HEK293T (cell line): ENCODE data around the gene RMDN2.

Experiments
- CTCF ChIA-PET: fragments of 350-600 bp; formaldehyde crosslinking; extraction: SDS; loops from one replicate; lab custom pipeline; 2021; ENCODE audit warnings: antibody characterized with exemption, inconsistent platforms; lab: Yijun Ruan, JAX
- POLR2A ChIA-PET: fragments of 350-600 bp; formaldehyde crosslinking; extraction: SDS; loops from one replicate; lab custom pipeline; 2020; ENCODE audit warnings: antibody characterized with exemption, inconsistent platforms; lab: Yijun Ruan, JAX
- DNase-seq: peaks from one replicate; pipeline ENCODE4 v3.0.0; 2012; ENCODE audit warnings: mixed read lengths; ENCODE audit errors: extremely low spot score
- ARNT ChIP-seq: fragments of 450-650 bp; IDR thresholded peaks from 2 replicates; pipeline ENCODE4 v1.6.1; 2017; ENCODE audit warnings: mild to moderate bottlenecking
- BHLHE40 ChIP-seq: fragments of 450-650 bp; IDR thresholded peaks from 2 replicates; pipeline ENCODE4 v1.6.1; 2016; ENCODE audit warnings: mild to moderate bottlenecking, moderate library complexity, borderline replicate concordance
- CTBP1 ChIP-seq: fragments of 450-650 bp; IDR thresholded peaks from 2 replicates; pipeline ENCODE4 v1.6.1; 2016; ENCODE audit warnings: borderline replicate concordance
- ELF4 ChIP-seq: fragments of 450-650 bp; IDR thresholded peaks from 2 replicates; pipeline ENCODE4 v1.6.1; 2017; ENCODE audit warnings: antibody characterized with exemption
- FOXA1 ChIP-seq: fragments of 450-650 bp; IDR thresholded peaks from 2 replicates; pipeline ENCODE4 v1.6.1; 2016; ENCODE audit warnings: mild to moderate bottlenecking
- FOXK2 ChIP-seq: fragments of 450-650 bp; IDR thresholded peaks from 2 replicates; pipeline ENCODE4 v1.6.1; 2016; ENCODE audit warnings: mild to moderate bottlenecking
- FOXM1 ChIP-seq: fragments of 450-650 bp; IDR thresholded peaks from 2 replicates; pipeline ENCODE4 v1.6.1; 2017; ENCODE audit warnings: mild to moderate bottlenecking, borderline replicate concordance
- HDGF ChIP-seq: fragments of 450-650 bp; IDR thresholded peaks from 2 replicates; pipeline ENCODE4 v1.6.1; 2017; ENCODE audit warnings: antibody characterized with exemption, borderline replicate concordance
- L3MBTL2 ChIP-seq: fragments of 450-650 bp; conservative IDR thresholded peaks from 2 replicates; pipeline ENCODE4 v1.6.1; 2016; ENCODE audit warnings: mild to moderate bottlenecking
- LEF1 ChIP-seq: fragments of 450-650 bp; IDR thresholded peaks from 2 replicates; pipeline ENCODE4 v1.6.1; 2017; ENCODE audit warnings: mild to moderate bottlenecking, borderline replicate concordance
- NFRKB ChIP-seq: fragments of 450-650 bp; IDR thresholded peaks from 2 replicates; pipeline ENCODE4 v1.6.1; 2016; ENCODE audit warnings: mild to moderate bottlenecking, moderate library complexity
- PKNOX1 ChIP-seq: fragments of 450-650 bp; IDR thresholded peaks from 2 replicates; pipeline ENCODE4 v1.6.1; 2016
- SP1 ChIP-seq: fragments of 450-650 bp; IDR thresholded peaks from 2 replicates; pipeline ENCODE4 v1.6.1; 2017
- SUZ12 ChIP-seq: fragments of 450-650 bp; IDR thresholded peaks from 2 replicates; pipeline ENCODE4 v1.6.1; 2016; ENCODE audit warnings: mild to moderate bottlenecking
- TARDBP ChIP-seq: fragments of 450-650 bp; IDR thresholded peaks from 2 replicates; pipeline ENCODE4 v1.6.1; 2016
- ZNF384 ChIP-seq: fragments of 450-650 bp; IDR thresholded peaks from 2 replicates; pipeline ENCODE4 v1.6.1; 2016

The RMDN2 gene

GRCh38 chr2:37906131-37906530 is 19.0 kb upstream of the RMDN2 start:
- ChIA-PET POLR2A (interaction anchor here (1.6 kb wide), 1 partner anchor 19 kb away, joined by 4 read pairs; the partner anchor contains the start of gene RMDN2), CTCF (no interaction called here)
- DNase-seq: no peak
- TF ChIP-seq ELF4: no peak
- no peak for TF ChIP-seq LEF1
- no peak for TF ChIP-seq NFRKB
- TF ChIP-seq ARNT: no peak
- no peak for TF ChIP-seq CTBP1
- TF ChIP-seq FOXK2: no peak
- no peak for TF ChIP-seq SUZ12
- TF ChIP-seq TARDBP: no peak
- no peak for TF ChIP-seq FOXM1
- TF ChIP-seq HDGF: no peak
- no peak for TF ChIP-seq SP1

GRCh38 chr2:37907501-37908225 is 17.4 kb upstream of the RMDN2 start:
- ChIA-PET CTCF (interaction anchor here (0.9 kb wide), 1 partner anchor 12 kb away, joined by 4 read pairs; no protein-coding TSS in a partner anchor), POLR2A (no interaction called here)
- TF ChIP-seq L3MBTL2 (no peak), BHLHE40 (no peak), SP1 (no peak), PKNOX1 (no peak)
- no peak for DNase-seq

GRCh38 chr2:37911296-37911873 is 13.7 kb upstream of the RMDN2 start:
- ChIA-PET POLR2A (no interaction called here), CTCF (no interaction called here)
- no peak for DNase-seq
- TF ChIP-seq PKNOX1 (no peak), HDGF (no peak), ZNF384 (no peak), FOXK2 (no peak), FOXM1 (no peak), TARDBP (no peak), BHLHE40 (no peak), FOXA1 (no peak), L3MBTL2 (no peak), LEF1 (no peak), ELF4 (no peak), NFRKB (no peak), SP1 (no peak), SUZ12 (no peak), ARNT (no peak)

DNA sequence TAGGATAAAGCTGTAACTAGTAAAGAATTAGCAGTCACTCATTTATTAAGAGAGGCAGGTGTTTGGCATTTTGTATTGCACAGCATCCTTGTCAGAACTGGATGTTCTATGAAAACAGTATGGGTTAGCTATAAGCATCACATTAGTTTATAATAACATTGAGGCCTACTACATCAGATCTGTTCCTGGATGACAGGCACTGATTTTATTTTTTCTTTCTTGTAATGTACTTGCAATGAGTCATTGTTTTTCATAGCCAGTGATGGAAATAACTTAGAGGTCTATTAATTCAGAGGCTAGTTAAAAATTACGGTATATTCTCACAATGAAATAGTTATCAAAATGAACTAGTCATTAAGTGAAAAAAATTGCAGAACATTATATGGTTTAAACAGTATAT is 13.0 kb upstream of the RMDN2 start:
- no peak for DNase-seq

DNA sequence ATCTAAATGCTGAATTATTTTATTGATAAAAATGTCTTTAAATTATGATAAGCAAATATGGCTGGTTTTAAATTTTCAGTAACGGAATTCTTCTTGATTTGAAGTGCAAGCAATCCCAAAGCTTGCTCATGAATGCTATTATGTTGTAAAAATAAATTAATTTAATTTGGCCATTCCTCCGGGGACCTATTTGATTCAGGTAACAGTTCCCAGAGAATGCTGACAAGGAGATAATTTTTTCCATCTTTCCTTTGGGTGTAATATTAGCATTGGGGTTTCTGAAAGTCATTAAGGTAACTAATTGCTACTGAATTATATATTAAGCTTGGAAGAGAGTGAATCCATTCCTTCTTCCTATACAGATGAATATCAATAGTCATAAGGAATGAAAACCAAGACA is 12.5 kb upstream of the RMDN2 start:
- ChIA-PET POLR2A (no interaction called here), CTCF (no interaction called here)
- DNase-seq: no peak
- no peak for TF ChIP-seq SP1
- TF ChIP-seq PKNOX1: no peak
- TF ChIP-seq TARDBP: no peak
- no peak for TF ChIP-seq CTBP1
- no peak for TF ChIP-seq LEF1
- no peak for TF ChIP-seq SUZ12

More for the DNA sequence above, 13.0 kb upstream of the RMDN2 start:
- CTCF ChIA-PET: no interaction called here
- no peak for TF ChIP-seq ELF4
- no peak for TF ChIP-seq L3MBTL2
- no peak for TF ChIP-seq FOXM1
- no peak for TF ChIP-seq NFRKB
- POLR2A ChIA-PET: no interaction called here

DNA sequence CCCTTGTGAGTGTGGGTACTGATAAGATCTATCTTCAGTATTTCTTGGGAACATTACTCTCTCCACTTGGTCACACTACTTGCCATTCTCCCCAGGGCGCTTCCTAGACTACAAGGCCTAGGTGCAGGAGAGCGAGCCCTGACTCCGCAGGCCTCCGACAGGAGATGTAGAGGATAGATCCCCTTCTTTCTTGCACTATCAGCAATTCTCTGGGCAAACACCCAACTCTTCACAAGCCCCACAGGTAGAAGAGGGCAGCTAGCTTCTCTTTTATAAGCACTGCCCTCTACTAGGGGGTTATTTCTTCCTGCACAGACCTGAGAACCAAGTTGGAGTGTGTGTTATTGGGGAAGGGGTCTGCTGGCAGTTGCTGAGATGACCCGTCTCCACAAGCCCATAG is 10.7 kb upstream of the RMDN2 start:
- no peak for TF ChIP-seq ZNF384
- TF ChIP-seq BHLHE40: no peak
- TF ChIP-seq ELF4: no peak
- no peak for TF ChIP-seq L3MBTL2
- TF ChIP-seq PKNOX1: no peak
- TF ChIP-seq FOXA1: no peak
- no peak for TF ChIP-seq ARNT
- no peak for TF ChIP-seq HDGF
- TF ChIP-seq FOXM1: no peak
- TF ChIP-seq NFRKB: no peak
- no peak for DNase-seq
- CTCF ChIA-PET: no interaction called here
- POLR2A ChIA-PET: no interaction called here
